ENCODE measurements around the gene ENOX2.

ENOX2 gene

GRCh38 chrX:130645955-130646583 is 256.9 kb downstream of the ENOX2 start:
- FAIRE-seq = no peak
- no peak for DNase-seq (ENCODE audit: insufficient read length, low spot score)
- no peak for TF ChIP-seq CTCF (IDR thresholded peaks at IDR 0.05; ENCODE audit: insufficient read depth, missing control alignments)

- TF ChIP-seq CTCF (IDR thresholded peaks at IDR 0.05; ENCODE audit: insufficient read depth, missing control alignments) = no peak
- DNase-seq (ENCODE audit: insufficient read length, low spot score) = no peak
- FAIRE-seq = no peak
These were observed 265.4 kb downstream of the ENOX2 start for GRCh38 chrX:130637591-130637990.

GRCh38 chrX:130636277-130636676 is 266.7 kb downstream of the ENOX2 start:
- no peak for TF ChIP-seq CTCF (IDR thresholded peaks at IDR 0.05; ENCODE audit: insufficient read depth, missing control alignments)
- FAIRE-seq (no peak), DNase-seq (ENCODE audit: insufficient read length, low spot score) (no peak)

GRCh38 chrX:130631011-130631410 is 272.0 kb downstream of the ENOX2 start:
- no peak for FAIRE-seq
- no peak for DNase-seq (ENCODE audit: insufficient read length, low spot score)
- no peak for TF ChIP-seq CTCF (IDR thresholded peaks at IDR 0.05; ENCODE audit: insufficient read depth, missing control alignments)

GRCh38 chrX:130628516-130628915 is 274.5 kb downstream of the ENOX2 start:
- no peak for FAIRE-seq

GRCh38 chrX:130626521-130626920 is 276.5 kb downstream of the ENOX2 start:
- no peak for TF ChIP-seq CTCF (IDR thresholded peaks at IDR 0.05; ENCODE audit: insufficient read depth, missing control alignments)
- DNase-seq (ENCODE audit: insufficient read length, low spot score) (no peak), FAIRE-seq (no peak)

More at GRCh38 chrX:130628516-130628915, 274.5 kb downstream of the ENOX2 start:
- DNase-seq (ENCODE audit: insufficient read length, low spot score) = no peak
- no peak for TF ChIP-seq CTCF (IDR thresholded peaks at IDR 0.05; ENCODE audit: insufficient read depth, missing control alignments)

- DNase-seq (ENCODE audit: insufficient read length, low spot score) (no peak), FAIRE-seq (no peak)
- no peak for TF ChIP-seq CTCF (IDR thresholded peaks at IDR 0.05; ENCODE audit: insufficient read depth, missing control alignments)
These were observed 277.6 kb downstream of the ENOX2 start for GRCh38 chrX:130625386-130625785.
